Epithelial cell of esophagus (primary cell): ENCODE data around the gene EHMT2.

Source experiments
- DNase-seq: peaks from one replicate; pipeline ENCODE4 v3.0.0; 2010; ENCODE audit warnings: low read depth
- H3K4me3 ChIP-seq: 2 replicates; pipeline ENCODE4 v1.5.1; 2011; ENCODE audit warnings: mild to moderate bottlenecking, low read length, control low read depth
- TF ChIP-seq, protein P1 (sequence below): IDR thresholded peaks from 2 replicates; pipeline ENCODE4 v1.5.1; 2011; ENCODE audit warnings: low read depth, mild to moderate bottlenecking, low read length, control low read depth, inconsistent platforms; ENCODE audit not compliant: insufficient read depth; ENCODE audit errors: missing control alignments

EHMT2 gene

GRCh38 chr6:31830886-31831335 is 66.6 kb downstream of the EHMT2 start:
- TF ChIP-seq, protein P1, sequence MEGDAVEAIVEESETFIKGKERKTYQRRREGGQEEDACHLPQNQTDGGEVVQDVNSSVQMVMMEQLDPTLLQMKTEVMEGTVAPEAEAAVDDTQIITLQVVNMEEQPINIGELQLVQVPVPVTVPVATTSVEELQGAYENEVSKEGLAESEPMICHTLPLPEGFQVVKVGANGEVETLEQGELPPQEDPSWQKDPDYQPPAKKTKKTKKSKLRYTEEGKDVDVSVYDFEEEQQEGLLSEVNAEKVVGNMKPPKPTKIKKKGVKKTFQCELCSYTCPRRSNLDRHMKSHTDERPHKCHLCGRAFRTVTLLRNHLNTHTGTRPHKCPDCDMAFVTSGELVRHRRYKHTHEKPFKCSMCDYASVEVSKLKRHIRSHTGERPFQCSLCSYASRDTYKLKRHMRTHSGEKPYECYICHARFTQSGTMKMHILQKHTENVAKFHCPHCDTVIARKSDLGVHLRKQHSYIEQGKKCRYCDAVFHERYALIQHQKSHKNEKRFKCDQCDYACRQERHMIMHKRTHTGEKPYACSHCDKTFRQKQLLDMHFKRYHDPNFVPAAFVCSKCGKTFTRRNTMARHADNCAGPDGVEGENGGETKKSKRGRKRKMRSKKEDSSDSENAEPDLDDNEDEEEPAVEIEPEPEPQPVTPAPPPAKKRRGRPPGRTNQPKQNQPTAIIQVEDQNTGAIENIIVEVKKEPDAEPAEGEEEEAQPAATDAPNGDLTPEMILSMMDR = no peak
- DNase-seq = no peak
- H3K4me3 ChIP-seq = peak overlapping the region; percentile 67
